ENCODE results near the gene MAD1L1.
"Not testable (repeated sequence)": the region's sequence is repeated elsewhere in the genome, so short reads cannot be mapped to it uniquely, and the experiment has no call there.

The MAD1L1 gene

DNA sequence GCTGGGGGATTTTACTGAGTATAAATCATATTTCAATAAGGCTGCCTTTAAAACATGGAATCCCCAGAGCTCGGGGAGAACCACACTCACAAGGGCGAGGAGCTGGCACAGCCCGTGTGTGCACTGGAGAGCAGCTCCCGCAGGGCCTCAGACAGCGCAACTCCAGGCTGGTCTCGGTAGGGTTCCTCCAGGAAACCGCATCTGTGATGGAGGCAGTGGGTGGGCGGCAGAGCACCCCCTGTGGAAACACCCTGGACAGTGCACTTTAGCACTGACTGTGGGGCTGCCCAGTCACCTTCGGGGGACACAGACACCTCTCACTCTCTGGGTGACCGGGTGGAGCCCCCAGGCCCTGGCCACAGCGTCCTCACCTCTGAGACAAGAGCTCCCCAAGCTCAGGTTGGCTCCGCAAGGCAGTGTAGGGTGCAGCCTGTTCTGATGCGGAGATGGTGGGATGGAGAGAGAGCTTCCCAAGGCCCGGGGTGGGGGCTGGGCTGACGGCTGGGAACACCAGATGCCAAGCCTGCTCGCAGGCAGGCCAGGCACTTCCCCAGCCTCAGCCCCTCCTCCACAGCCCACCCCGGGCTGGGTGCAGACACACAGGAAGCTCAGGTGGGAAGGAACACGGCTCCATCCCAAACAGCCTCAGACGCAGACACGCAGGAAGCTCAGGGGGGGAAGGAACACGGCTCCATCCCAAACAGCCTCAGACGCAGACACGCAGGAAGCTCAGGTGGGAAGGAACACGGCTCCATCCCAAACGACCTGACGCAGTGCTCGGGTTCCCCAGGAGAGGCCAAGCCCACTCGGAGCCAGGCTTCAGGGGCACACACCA is 224.4 kb downstream of the MAD1L1 start:
- peak; percentile 0 for DNase-seq

DNA sequence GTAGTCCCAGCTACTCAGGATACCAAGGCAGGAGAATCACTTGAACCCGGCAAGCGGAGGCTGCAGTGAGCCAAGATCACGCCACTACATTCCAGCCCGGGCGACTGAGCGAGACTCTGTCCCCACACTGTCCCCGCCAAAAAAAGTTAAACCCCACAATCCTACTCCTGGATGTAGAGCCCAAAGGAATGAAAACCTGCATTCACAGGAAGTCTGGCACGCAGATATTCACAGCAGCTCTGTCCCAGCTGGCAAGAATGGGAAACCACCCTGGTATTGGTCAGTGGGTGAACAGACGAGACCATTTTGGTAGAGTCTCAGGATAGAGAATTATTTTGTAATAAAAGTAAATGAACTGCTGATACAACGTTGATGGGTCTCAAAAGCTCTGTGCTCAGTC is 225.2 kb downstream of the MAD1L1 start:
- no peak for DNase-seq

DNA sequence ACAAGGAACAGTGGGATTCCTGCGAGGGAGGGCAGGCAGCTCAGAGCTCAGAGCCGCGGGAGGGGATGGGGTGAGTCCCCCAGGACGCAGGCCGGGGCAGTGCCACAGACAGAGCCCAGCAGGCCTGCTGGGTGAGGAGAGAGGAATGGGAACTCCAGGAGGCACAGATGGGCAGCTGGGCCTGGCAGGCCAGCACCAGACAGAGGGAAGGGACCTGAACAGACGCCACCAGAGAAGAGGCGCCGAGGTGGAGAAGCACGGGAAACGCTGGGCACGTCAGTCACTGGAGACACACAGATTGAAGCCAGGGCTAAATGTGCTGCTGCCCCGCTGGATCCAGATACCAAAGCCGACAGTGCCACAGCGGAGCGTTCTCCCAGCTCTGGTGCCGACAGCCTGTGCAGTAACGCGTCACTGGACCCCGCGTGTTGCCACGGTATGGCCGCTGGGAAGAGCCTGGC is 225.8 kb downstream of the MAD1L1 start:
- no peak for DNase-seq

DNA sequence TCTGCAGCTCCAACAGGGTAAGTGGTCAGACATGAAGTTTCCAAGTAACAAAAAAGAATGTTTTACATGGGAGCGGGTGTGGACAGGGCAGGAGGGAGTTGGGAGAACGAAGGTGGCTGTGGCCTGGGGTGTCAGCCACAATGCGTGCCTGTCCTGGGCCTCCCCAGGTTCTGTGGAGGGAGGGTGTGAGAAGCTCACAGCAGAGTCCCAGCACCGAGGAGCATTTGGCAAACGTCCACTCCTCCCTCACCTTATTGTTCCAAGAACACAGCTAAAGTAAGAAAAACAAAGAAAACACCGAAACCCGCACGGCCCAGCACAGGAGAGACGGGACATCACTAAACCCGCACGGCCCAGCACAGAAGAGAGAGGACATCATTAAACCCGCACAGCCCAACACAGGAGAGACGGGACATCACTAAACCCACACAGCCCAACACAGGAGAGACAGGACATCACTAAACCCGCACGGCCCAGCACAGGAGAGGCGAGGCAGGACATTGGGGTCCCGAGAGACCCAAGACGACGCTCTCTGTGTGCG is 226.4 kb downstream of the MAD1L1 start:
- DNase-seq, result no peak

DNA sequence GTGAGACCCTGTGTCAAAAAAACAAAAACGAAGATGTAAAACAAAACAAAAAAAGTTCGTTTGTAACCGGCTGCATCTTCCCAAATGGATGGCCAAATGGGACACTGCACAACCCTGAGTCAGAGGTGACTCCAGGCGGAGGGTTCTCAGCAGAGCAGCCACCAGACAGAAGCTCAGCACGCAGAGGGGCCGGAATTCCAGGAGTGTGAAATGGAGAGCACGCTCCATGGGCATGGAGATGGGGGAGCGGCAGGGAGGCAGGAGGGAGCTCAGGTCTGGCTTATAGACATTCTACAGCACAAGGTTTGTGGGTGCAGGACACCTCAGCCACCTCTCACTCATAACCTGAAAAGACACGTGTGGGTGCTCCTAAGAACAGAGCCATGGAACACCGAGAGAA is 227.0 kb downstream of the MAD1L1 start:
- DNase-seq, result no peak

DNA sequence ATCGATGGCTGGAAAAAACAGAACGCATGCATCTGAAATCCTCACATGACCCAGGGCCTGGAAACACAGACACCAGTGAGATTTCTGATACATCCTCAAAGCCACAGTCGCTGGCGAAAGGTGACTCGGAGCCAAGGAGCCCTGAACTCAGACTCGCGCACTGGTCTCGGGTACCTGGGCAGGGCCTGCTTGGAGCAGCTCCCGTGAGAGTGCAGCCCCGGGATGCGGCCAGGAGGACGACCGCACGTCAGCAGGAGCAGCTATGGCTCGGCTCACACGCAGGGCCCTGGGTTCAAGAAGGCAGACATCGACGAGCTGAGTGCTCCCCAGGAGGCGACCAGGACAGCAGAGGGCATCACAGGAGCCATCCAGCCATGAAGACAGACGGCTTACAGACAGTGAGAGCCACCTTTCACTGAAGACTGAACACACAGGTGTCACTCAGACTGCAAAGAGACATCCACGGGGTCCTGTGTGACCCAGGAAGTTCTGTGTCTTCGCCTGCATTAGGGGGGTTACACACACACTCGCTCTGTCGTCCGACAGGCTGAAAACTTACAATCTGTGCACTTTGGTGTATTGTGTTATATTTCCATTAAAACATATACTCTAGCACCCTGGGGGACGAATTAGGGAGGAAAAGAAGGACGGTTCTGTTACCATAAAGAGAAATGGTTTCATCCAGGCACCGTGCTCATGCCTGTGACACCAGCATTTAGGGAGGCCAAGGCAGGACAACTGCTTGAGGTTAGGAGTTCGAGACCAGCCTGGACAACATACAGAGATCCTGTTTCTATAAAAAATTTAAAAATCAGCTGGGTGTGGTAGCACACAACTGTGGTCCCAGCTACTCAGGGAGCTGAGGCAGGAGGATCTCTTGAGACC is 227.7 kb downstream of the MAD1L1 start:
- DNase-seq, result no peak

DNA sequence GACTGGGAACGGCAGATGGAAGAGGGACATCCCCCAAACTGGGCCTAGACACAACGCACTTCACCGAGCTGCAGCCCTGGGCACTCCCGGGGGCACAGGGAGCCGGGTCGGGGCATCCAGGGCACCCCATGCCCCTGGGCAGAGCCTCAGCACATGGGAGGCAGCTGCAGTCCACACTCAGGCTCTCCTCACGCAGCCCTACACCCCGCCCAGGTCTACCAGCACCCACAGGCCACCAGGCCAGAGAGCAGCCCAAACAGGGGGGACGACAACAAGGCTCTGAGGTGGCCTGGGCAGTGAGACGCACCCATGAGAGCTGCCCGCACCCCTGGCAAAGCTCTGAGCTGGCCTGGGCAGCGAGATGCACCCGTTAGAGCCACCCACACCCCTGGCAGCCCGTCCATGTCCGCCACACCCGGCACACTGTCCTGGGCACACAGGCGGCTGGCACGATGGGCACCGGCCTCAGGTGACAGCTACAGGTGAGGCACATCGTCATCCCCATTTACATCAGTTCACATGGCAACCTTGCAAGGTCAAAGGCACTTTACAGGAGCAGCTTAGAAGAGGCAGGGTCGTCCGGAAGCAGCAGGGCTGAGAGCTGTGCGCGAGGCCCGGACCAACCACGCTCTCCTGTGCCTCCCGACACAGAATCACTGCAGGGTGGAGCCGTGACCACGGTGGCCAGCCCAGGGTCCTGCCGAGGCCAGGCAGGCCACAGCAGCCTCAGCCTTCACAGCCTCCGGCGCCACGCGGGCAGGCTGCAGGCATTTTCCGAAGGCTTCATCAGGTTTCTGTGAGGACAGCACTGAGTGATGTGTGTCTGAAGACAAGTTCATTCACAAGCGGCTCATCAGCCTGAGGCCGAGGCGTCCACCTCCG is 228.6 kb downstream of the MAD1L1 start:
- peak; percentile 0 for DNase-seq

DNA sequence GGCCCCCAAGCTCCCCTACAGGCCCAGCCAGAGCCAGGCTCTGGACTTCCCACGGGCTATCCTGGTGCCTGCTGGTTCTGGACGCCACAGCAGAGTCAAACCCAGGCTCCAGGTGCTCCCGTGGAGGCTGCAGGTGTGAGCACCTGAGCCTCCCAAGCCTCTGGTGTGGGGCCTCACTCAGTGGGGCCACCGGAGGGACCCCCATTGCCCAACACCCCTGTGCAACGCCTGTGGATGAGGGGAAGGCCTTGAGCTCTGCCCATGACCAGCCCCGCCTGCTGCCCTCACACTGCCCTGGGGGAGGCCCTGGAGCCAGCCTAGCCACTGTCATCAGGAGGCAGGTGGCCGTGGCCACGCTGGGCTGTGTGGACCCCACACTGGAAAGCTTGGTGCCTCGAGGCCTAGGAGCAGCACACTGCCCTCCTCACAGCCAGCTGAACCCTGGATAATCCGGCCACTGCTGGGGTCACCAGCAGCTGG is 229.3 kb downstream of the MAD1L1 start:
- DNase-seq, result peak; percentile 0

DNA sequence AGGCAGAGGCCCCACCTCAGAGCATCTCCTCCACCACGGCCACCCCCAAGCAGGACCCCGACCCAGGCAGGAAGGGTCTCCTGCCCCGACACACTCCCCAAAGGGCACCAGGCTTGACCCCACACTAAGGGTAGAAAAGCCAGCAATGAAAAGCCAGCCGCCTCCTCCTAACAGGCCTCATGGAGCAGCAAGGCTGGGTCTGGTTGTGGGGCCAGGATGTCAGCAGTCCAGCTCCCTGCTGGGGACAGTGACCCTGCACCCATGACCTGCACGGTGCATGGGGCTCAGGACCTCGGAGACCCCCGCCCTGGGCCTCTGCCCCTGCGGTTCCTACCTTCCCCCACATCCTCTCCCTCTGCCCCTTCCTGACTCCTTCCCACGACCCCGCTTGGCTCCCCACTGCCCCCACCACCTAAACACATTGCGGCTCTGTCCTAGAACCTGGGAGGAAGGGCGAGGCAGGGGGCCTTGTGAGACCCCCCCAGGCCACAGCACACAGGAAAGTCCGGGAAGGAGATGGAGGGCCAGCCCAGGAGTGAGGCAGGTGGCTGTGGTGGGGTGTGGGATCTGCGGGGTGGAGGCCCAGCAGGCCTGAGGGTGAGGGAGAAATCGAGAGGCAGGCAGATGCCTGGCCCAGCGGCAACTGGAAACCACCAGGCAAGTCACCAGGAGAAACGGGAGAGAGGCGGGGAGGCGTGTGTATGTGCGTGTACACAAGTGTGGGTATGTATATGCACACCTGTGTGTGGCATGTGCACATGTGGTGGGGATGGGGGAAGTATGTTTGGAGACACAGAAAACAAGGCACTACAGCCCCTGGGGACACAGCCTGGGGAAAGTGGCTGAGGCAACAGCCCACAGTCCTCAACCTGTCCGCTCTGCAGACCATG is 229.9 kb downstream of the MAD1L1 start:
- DNase-seq, result peak; percentile 0

DNA sequence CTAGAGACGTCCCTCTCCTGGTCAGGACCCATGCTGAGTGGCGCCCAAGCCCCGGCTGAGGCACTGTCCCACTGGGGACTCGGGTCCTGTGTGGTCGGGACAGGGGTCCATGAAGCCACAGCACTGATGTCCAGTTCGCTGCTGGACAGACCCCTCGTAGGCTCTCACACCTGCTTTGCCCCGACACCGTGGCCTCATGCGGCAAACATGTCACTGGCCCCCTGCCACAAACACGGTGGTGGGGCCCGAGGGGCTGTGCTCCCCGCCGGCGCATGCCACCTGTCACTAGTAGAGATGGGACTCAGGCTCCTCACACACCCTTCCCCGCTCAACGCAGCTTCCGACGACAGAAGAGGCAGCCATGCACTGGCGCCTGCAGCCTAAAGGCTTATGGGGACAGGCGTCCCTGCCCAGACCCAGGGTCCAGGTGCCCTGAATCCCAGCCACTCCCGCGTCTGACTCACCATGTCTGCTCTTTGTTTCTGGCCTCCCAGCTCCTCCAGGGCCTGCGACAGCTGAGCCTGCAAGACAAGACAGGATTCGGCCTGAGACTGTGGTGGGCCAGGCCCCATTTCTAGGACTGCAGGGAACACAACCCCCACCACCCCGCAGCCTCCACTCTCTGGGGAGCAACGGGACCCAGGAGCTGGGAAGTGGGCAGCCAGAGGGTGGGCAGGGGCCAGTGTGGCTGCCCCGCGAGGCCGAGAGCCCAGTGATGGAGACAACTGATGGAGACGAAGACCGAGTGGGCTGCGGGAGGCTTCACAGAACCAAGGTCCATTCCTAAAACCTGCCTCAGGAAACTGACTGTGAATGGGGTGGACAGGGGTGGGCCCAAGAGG is 230.9 kb downstream of the MAD1L1 start:
- DNase-seq, result peak; percentile 1

DNA sequence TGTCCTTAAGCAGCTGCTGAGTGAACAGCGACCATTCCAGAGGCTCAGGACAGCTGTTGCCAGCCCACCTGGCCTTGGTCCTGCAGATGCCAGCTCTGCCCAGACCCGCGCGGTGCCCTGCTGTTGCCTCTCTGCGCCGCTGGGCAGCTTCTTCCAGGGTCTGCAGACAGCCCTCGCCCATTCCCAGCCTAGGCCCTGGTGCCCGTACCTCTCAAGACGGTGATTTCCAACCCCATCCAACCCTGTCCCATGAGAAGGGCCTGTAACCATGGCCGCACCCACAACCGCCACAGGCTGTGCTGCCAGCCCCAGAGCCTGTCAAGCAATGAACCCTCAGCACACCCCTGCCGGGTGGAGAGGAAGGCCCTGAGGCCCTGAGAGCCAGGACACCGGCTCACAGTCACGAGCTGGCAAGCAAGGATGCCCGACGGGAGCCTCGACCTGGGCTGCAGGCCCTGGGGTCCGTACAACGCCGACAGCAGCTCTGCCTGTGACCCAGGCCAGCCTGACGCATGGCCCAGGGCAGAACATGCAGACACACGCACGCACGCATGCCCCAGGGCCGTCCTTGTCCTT is 231.9 kb downstream of the MAD1L1 start:
- no peak for DNase-seq

DNA sequence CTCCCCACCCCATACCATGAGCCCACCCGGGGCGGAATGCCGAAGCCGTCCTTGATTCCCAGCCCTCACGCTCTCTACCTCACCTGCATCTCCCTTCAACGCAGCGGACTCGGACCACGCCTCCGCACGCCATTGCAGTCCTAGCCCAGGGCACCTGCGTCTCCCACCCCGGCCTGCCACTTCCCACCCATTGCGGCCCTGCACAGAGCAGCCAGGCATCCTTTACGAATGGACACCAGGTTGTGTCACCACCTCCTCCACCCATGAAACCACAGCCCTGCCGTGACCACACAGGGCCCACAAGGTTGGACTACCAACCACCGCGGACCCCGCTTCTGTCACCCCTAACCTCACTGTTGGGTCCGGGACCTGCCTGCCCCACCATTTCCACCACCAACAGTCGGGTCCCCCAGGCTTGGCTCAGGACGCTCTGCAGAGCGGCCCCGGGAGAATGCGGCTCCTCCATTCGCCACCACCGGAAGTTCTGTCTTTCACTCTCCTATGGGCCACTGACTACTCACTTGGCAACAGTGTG is 232.5 kb downstream of the MAD1L1 start:
- DNase-seq, result no peak

DNA sequence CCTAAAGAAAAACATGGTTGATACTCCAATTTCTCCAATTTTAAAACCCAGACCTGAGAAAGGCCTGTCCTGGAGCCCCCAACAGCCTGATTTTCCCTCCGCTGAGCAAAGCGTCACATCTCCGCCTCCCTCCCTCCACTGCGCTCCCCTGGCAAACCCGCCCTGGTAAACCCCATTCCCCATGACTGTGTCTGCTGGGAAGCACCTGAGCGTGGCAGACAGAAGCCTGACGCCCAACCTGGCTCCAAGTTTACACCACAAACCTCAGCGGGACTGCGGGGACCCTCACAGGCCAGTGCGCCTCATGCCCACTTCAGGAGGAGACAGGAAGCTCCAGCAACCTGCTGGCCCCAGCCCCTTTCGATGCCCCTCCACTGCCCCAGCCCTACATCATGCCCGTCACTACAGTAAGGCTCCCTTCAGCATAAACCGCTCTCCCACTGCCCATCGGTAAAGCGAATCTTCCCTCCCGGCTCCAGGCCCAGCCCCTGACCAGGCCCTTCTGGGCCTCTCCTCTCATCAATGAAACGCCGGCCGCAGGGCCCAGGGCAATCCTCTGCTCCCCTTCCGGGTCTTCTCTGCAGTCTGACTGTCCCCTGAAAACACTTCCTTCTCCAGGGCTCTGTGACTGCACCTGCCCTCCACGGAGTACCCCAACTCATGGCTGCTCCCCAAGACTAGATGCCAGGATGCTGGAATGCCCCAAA is 233.3 kb downstream of the MAD1L1 start:
- DNase-seq, result no peak

DNA sequence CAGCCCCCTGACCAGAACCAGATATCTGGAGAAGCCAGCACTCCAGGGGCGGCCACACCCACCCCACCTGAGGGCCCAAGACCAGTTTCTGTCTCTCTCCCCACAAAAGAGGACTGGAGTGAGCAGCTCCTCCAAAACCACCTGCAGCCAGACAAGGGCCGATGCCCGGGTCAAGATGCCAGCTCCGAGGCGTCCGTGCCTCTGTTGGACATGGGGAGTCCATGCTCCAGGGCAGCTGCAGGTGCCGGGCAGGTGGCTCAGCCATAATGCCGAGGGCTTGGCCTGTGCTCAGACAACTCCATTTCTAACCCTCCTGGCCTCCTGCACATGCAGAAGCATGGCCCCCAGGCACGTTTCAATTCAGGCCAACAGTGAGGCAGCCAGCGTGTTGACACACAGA is 234.6 kb downstream of the MAD1L1 start:
- no peak for DNase-seq

DNA sequence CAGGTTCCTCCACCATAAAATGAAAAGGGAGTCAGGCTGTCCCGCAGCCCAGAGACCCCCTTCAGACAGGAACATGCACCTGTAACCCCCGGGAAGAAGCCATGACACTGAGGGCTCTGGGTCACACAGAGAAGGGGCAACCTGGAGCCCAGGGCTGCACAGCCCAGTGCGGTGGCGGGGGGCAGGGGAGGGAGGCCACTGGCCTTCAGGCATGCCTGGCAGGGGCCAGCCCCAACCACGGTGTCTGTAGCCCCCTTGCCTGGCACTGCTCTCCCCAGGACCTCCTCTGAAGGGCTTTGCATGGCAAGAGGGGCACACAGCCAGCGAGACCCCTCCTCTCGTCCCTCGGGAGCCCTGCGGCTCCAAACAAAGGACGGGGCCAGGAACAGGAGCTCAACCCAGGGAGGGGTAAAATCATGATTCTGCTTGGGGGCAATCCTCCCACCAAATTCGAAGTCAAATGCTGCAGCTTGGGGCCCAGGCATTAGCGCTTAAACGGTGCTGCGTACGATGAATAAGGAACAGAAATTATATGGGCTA is 235.1 kb downstream of the MAD1L1 start:
- DNase-seq, result no peak

DNA sequence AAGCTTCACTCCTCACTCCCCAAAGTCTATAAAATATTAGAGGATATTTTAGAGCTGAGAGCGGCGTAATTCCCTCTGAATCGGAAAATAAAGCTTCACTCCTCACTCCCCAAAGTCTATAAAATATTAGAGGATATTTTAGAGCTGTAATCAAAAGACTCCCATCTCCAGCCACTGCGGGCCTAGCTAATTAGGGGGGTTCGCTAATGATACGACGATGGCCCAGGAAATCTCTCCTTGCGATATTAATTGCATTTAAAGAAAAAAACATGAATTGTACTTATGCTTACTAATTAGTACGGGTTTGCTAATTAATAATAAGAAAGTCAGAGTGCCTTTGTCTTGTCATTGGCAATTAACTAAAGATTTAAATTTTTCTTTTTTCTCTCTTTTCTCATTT is 235.9 kb downstream of the MAD1L1 start:
- DNase-seq, result no peak

DNA sequence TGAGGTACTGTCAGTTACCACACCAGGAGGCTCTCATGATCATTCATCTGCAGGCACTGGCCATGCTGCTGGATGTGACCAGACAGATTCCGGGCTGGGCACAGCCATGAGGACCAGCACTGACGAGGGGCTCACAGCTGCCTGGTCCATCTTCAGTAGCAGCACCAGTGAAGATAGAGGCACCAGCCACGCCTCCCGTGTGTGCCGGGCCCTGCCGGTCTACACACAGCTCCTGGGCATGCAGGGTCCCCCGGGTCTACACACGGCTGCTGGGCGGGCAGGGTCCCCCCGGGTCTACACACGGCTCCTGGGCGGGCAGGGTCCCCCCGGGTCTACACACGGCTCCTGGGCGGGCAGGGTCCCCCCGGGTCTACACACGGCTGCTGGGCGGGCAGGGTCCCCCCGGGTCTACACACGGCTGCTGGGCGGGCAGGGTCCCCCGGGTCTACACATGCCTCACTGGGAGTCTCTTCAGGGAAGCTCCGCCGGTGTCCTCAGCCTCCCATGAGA is 236.8 kb downstream of the MAD1L1 start:
- DNase-seq, result not testable (repeated sequence)

DNA sequence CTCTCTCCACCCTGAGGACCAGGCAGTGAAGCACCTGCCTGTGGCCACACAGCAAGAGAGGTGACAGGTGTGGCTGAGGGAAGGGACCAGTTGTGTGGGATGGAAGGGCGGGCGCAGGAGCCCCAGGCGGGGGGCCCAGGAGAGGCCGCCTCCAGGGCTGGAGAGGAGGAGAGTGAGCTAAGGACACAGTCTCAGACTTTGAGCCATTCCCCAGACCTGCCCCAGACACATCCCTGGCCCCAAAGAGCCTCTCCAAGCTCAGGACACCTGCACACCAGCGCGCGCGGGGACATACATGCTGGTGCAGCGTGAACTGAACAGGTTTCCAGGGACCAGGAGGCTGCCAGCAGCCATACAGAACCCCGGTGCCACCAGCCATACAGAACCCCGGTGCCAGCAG is 237.3 kb downstream of the MAD1L1 start:
- no peak for DNase-seq

DNA sequence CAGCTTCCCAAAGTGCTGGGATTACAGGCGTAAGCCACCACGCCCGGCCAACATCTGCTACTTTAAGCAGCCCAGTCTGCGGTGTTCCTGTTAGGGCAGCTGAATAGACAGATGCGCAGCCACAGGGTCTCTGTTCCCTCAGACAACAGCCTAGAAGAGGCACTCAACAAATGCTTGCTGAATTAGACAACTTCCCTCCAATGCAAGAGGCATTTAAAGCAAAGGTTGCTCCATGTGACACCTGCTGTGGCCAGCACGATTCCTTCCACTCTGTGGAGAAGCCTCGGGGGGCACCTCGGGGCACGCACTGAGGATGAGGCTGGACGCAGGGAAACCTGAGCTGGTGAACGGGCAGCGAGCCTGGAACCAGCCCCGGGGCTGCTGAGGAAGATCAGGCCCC is 237.8 kb downstream of the MAD1L1 start:
- no peak for DNase-seq
